Activated naive CD8-positive, alpha-beta T cell treated with anti-CD3 and anti-CD28 coated beads for 36 hours (primary cell): ENCODE data around the gene PSENEN. TPM values are rescaled to one million over a fixed set of nuclear protein-coding genes. Genes with fewer than 3 reads are reported as not detected.
A peak's percentile ranks its signal among the peaks of the same experiment; 100 is the strongest.
"Not testable (repeated sequence)": the region's sequence is repeated elsewhere in the genome, so short reads cannot be mapped to it uniquely, and the experiment has no call there.

Experiments used
- DNase-seq: peaks from one replicate; pipeline ENCODE4 v3.0.0; 2021
- H3K27ac Mint-ChIP-seq: one replicate; pipeline ENCODE4 v1.8.0; 2022; ENCODE audit warnings: mild to moderate bottlenecking, moderate library complexity, mixed read lengths
- H3K27me3 Mint-ChIP-seq: one replicate; pipeline ENCODE4 v1.8.0; 2022; ENCODE audit warnings: mild to moderate bottlenecking, mixed read lengths
- H3K36me3 Mint-ChIP-seq: one replicate; pipeline ENCODE4 v1.8.0; 2021; ENCODE audit warnings: mild to moderate bottlenecking, mixed read lengths
- H3K4me1 Mint-ChIP-seq: one replicate; pipeline ENCODE4 v1.8.0; 2021; ENCODE audit warnings: mixed read lengths
- H3K4me3 Mint-ChIP-seq: one replicate; pipeline ENCODE4 v1.8.0; 2022; ENCODE audit warnings: mild to moderate bottlenecking, moderate library complexity, mixed read lengths
- H3K9me3 Mint-ChIP-seq: one replicate; pipeline ENCODE4 v1.8.0; 2022; ENCODE audit warnings: mixed read lengths
- total RNA-seq, 2 experiments: library from RNA; stranded (reverse); gene quantifications; one replicate each; pipeline ENCODE4 v1.2.3, GENCODE V29; 2021

PSENEN gene
- total RNA-seq, 2 experiments from 2014 or later, result 38.5 to 41.6 TPM

DNA sequence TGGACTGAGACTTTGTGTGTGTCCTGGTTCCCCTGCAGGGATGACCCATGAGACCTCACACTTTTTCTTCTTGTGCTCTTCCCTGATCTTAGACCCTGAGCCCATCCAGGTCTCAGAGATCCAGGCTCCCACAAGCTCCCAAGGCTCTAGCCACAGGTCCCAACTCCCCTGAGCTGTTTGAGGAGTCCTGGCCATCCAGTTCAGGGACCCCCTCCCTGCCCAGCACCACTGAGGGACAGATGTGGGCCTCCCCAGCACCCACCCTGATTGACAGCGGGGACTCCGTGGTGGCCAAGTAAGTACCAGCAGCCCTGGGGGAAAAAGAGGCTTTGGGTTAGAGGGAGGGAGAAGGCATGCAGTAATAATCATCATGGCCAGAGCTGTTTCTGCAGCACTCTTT, 14.2 kb downstream of the PSENEN start:
- no peak for DNase-seq
- peaks cover 16% of the 10 kb centered on the region for H3K27me3 Mint-ChIP-seq
- peaks cover 21% of the 10 kb centered on the region for H3K4me1 Mint-ChIP-seq
- no peak overlapping the region for H3K27ac Mint-ChIP-seq
- H3K9me3 Mint-ChIP-seq, result no peaks in the 10 kb centered on the region
- H3K4me3 Mint-ChIP-seq, result peak overlapping the region; percentile 63
- peaks cover 26% of the 10 kb centered on the region for H3K36me3 Mint-ChIP-seq

DNA sequence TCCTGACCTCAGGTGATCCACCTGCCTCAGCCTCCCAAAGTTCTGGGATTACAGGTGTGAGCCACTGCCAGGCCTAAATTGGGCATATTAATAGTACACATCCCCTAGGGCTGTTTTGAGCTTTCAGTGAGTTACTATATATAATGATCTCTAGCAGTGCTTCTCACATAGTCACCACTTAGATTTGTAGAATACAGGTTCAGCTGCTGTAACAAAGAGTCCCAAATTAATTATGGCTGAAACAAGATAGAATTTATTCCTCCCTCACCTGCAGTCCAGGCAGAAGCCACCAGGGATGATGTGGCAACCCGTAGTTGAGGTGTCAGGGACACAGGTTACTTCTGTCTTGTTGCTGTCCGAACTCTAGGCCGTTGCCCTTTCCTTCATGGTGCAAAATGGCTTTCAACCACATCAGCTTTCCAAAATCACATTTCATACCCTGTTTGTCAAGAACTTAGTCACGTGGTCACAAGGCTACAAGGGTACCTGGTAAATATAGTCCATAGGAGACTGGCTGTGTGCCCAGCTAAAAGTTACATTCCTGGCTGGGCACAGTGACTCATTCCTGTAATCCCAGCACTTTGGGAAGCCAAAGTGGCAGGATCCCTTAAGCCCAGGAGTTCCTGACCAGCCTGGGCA, 15.4 kb downstream of the PSENEN start:
- no peak for DNase-seq
- Mint-ChIP-seq H3K9me3 (no peaks in the 10 kb centered on the region), H3K27ac (no peak overlapping the region), H3K4me1 (peaks cover 18% of the 10 kb centered on the region), H3K27me3 (peaks cover 10% of the 10 kb centered on the region), H3K36me3 (peaks cover 22% of the 10 kb centered on the region), H3K4me3 (no peak overlapping the region)

DNA sequence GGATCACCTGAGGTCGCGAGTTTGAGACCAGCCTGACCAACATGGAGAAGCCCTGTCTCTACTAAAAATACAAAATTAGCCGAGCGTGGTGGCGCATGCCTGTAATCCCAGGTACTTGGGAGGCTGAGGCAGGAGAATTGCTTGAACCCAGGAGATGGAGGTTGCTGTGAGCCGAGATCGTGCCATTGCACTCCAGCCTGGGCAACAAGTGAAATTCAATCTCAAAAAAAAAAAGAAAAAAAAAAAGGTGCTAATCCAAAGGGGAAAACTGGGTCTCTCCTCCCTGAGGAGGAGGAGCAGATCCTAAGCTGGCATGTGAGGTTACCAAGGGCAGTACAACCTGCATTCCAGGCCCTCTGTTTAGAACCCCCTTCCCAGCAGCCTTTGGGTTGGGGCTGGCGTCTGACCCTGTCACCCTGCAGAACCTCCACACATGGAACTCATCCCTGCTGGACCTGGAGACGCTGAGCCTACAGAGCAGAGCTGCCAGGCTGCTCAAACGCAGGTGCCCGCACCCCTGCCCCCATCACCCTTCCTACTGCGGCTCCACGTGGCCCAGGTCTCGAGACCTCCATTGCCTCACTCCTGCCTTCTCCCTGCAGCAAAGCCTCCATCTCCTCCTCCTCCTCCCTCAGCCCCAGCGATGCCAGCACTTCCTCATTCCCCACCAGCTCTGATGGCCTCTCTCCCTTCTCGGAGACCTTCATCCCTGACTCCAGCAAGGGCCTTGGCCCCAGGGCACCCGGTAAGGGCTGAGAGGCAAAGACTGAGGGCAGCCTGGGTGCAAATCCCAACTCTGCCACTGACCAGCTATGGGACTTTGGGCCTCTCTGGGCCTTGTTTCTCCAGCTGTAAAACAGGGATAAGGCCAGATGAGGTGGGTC, 19.2 kb downstream of the PSENEN start:
- no peak for DNase-seq

DNA sequence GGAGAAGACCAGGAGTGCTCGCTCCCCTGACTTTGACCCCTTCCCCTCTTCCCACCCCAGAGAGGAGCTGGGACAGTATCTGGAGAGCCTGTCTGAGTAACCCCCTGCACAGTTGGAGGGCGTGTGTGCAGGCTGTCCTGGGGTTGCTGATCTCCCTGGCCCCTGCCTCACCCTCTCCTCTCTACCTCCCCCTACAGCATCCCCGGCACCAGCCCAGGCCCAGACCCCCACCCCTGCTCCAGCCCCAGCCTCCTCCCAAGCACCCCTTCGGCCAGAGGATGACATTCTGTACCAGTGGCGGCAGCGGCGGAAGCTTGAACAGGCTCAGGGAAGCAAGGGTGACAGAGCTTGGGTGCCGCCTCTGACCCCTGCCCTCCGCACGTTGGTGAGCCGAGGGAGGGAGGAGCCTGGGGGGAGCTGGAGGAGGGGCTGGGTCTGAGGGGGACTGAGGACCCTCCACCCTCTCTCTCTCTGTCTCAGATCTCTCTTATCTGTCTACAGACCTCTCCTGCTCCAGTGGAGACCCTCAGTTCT, 21.2 kb downstream of the PSENEN start:
- H3K27me3 Mint-ChIP-seq, result no peaks in the 10 kb centered on the region
- no peaks in the 10 kb centered on the region for H3K4me1 Mint-ChIP-seq
- H3K36me3 Mint-ChIP-seq, result peaks cover 10% of the 10 kb centered on the region
- H3K27ac Mint-ChIP-seq, result no peak overlapping the region
- DNase-seq, result no peak
- H3K4me3 Mint-ChIP-seq, result no peak overlapping the region
- H3K9me3 Mint-ChIP-seq, result no peaks in the 10 kb centered on the region

More for the DNA sequence above, 19.2 kb downstream of the PSENEN start:
- no peaks in the 10 kb centered on the region for H3K27me3 Mint-ChIP-seq
- no peak overlapping the region for H3K4me3 Mint-ChIP-seq
- H3K4me1 Mint-ChIP-seq, result peaks cover 2% of the 10 kb centered on the region
- no peak overlapping the region for H3K27ac Mint-ChIP-seq
- no peaks in the 10 kb centered on the region for H3K9me3 Mint-ChIP-seq
- H3K36me3 Mint-ChIP-seq, result peaks cover 16% of the 10 kb centered on the region

DNA sequence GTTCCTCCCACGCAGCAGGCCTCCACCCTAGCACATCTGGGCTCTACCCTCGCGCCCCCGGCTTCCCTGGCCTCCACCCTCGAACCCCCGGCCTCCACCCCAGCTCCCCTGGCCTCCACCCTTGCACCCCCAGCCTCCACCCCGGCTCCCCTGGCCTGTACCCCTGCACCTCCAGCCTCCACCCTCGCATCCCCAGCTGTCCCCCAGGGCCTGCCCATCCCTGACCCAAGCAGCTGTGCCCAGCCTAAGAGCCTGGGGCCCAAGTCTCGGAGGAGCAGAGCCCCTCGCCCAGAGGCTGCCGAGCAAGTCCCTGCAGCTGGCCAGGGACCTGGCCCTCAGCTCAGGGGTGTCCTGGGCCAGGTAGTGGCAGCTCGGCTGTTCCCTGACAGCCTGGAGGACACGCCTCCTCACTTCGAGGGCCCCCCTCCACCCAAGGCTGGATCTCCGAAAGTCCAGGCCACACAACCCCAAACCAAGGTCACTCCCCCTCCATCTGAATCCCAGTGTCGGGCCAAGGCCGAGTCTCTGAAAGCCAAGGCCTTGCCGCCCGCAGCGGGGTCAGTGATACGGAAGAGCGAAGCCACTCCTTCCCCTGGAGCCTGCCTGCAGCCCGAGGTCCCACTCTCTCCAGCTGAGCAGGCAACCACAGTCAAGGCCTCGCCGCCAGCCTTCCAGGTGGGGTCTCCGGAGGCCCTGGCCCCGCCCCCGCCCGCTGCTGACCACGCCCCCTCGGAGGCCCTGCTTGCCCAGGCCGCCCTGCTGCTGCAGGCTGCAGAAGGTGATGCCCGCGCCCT, 22.0 kb downstream of the PSENEN start:
- Mint-ChIP-seq H3K36me3 (peaks cover 4% of the 10 kb centered on the region), H3K4me1 (no peaks in the 10 kb centered on the region), H3K27ac (no peak overlapping the region), H3K9me3 (no peaks in the 10 kb centered on the region), H3K27me3 (no peaks in the 10 kb centered on the region), H3K4me3 (no peak overlapping the region)
- DNase-seq, result no peak

DNA sequence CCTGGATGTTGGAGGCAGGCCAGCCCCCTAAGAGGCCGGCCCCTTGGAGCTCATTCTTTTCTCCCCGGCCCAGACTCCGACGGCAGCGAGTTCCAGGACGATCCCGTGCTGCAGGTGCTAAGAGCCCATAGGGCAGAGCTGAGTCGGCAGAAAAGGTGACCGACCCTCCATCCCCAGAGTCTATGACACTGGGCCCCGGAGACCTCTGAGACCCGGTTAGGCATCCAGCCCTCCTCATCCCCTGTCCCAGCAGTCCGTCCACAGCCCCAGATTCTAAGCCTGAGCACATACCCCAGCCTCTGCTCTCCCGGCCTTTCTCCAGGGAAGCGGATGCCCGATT, 22.6 kb downstream of the PSENEN start:
- Mint-ChIP-seq H3K27ac (no peak overlapping the region), H3K27me3 (no peaks in the 10 kb centered on the region), H3K36me3 (peaks cover 4% of the 10 kb centered on the region), H3K4me3 (no peak overlapping the region), H3K4me1 (no peaks in the 10 kb centered on the region), H3K9me3 (no peaks in the 10 kb centered on the region)
- no peak for DNase-seq

DNA sequence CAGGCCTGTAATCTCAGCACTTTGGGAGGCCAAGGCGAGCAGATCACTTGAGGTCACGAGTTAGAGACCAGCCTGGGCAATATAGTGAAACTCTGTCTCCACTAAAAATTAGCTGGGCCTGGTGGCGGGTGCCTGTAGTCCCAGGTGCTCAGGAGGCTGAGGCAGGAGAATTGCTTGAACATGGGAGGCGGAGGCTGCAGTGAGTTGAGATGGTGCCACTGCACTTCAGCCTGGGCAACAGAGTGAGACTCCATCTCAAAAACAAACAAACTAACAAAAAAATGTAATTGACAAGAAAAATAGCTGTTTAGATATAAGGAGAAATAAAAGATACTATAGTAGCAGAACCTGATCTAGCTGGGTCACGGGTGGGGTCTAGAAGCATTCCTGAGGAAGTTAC, 26.9 kb downstream of the PSENEN start:
- H3K9me3 Mint-ChIP-seq, H3K4me3 Mint-ChIP-seq, H3K27ac Mint-ChIP-seq, DNase-seq, H3K27me3 Mint-ChIP-seq, H3K36me3 Mint-ChIP-seq: not testable (repeated sequence)
- H3K4me1 Mint-ChIP-seq, result peaks cover 11% of the 10 kb centered on the region

DNA sequence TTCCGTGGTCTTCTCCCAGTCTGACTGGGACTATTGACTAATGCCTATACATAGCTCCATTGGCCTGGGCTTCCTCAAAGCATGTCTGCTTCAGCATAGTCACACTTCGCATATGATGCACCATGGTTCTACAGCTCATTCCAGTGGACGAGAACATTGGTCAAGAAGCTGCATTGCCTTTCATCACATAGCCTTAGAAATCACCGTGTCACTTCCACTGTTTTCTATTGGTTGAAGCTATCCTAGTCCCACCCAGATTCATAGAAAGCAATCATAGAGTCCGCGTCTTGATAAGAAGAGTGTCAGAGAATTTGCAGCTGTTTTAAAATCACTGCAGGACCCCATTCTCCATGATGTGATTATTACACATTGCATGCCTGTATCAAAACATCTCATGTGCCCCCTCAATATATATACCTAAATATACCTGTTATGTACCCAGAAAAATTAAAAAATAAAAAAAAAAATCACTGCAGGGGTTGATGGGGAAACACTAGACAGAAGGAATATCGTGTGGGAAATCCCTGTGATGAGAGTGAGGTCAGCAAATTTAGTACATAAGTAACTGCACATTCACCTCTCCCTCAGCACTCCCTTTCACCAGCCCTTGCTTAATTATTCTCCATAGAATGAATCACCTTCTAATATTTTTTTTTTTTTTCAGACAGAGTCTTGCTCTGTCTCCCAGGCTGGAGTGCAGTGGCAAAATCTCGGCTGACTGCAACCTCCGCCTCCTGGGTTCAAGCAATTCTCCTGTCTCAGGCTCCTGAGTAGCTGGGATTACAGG, 27.8 kb downstream of the PSENEN start:
- H3K36me3 Mint-ChIP-seq, result peaks cover 3% of the 10 kb centered on the region
- H3K4me1 Mint-ChIP-seq, result peaks cover 11% of the 10 kb centered on the region
- DNase-seq, result no peak
- H3K27me3 Mint-ChIP-seq, result no peaks in the 10 kb centered on the region
- H3K27ac Mint-ChIP-seq, result no peak overlapping the region
- H3K4me3 Mint-ChIP-seq, result no peak overlapping the region
- H3K9me3 Mint-ChIP-seq, result no peaks in the 10 kb centered on the region

DNA sequence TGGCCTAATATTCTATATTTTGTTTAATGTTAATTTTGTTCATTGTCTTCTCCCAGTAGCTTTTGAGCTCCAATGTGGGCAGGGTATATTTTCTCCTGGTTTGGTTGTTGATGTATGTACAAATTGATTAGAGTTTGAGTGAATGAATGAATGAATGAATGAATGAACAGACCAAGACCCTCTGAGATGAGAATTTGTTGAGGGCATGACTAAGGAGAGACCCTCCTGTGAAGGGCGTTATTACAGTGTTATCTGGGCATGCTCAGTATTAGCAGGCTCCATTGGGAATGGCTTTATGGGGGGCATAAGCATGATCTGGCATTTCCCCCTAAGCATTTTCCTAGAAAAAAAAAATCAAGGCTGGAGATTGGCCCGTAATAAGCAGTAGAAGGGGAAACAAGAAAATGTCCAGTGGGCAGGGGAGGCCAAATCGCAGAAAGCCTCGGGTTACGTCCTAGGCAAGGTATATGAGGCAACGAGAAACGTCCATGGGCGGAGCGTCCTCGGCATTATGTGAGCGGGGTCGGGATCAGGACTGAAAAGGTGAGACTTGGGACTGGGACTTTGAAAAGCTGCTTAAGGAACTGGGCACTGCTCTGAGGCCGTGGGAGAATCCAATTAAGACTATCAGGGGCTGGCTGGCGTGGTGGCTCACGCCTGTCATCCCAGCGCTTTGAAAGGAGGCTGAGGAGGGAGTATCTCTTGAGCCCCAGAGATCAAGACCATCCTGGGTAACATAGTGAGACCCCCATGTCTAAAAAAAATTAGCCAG, 29.0 kb downstream of the PSENEN start:
- Mint-ChIP-seq H3K4me1 (peaks cover 11% of the 10 kb centered on the region), H3K27me3 (no peaks in the 10 kb centered on the region), H3K36me3 (peaks cover 3% of the 10 kb centered on the region), H3K4me3 (peak overlapping the region; percentile 75), H3K27ac (no peak overlapping the region), H3K9me3 (no peaks in the 10 kb centered on the region)
- no peak for DNase-seq

DNA sequence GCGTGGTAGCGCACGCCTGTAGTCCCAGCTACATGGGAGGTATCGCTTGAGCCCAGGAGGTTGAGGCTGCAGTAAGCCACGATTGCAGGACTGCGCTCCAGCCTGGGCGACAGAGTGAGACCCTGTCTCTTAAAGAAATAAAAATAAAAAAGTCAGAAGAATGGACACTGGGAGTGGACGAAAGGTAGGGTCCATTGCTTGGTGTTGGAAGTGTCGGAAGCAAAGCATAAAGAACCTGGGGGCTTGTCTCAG, 29.5 kb downstream of the PSENEN start:
- Mint-ChIP-seq H3K4me1 (peaks cover 11% of the 10 kb centered on the region), H3K27me3 (no peaks in the 10 kb centered on the region), H3K36me3 (no peaks in the 10 kb centered on the region), H3K9me3 (no peaks in the 10 kb centered on the region), H3K27ac (no peak overlapping the region), H3K4me3 (peak overlapping the region; percentile 75)
- DNase-seq, result no peak

DNA sequence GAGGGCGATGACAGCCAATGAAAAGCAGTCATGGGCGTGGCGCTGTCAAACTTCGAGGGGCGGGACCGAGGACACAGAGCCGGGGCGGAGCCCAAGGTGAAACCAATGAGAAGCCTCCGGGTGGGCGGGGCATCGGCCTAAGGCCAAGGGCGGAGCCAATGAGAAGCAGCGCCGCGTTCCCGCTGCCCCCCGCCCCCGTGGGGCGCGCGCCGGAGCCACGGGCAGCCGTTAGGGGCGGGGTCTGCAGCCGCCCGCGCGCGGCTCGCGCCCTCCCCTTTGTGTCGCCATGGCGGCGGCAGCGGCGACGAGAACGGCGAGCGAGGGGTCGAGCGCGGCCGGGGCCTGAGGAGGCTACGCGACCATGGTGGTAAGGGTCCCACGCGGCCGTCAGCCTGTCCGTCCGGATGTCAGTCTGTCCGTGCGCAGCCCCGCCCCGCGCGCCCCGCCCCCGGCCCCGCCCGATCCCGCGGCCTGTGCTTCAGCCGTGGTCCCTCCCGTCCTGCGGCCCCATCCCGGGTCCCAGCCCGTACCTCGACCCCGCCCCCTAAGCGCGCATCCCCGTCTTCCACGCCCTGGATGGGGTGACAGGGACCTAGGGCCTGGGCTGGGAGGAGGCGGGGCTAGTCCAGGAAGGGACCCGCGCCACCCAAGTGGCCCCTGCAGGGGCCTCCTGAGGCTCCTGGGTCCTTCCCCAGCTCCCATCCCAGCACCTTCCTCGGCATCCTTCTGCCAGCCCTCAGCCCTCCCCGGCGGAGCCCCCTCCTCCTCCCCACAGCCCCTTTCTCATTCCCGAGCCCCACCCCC, 30.0 kb downstream of the PSENEN start, which contains the start of gene ARHGAP33:
Gene ARHGAP33, plus strand, starts transcription at position 267 of the 804 bp plus-strand sequence. Its CDS starts 95 bp downstream, at position 362.
- Mint-ChIP-seq H3K4me1 (peaks cover 11% of the 10 kb centered on the region), H3K27ac (no peak within 1 kb of the TSS), H3K27me3 (no peaks in the 10 kb centered on the region), H3K4me3 (peak within 1 kb of the TSS; percentile 82), H3K9me3 (no peaks in the 10 kb centered on the region), H3K36me3 (no peaks in the 10 kb centered on the region)
- peak; percentile 99 for DNase-seq

DNA sequence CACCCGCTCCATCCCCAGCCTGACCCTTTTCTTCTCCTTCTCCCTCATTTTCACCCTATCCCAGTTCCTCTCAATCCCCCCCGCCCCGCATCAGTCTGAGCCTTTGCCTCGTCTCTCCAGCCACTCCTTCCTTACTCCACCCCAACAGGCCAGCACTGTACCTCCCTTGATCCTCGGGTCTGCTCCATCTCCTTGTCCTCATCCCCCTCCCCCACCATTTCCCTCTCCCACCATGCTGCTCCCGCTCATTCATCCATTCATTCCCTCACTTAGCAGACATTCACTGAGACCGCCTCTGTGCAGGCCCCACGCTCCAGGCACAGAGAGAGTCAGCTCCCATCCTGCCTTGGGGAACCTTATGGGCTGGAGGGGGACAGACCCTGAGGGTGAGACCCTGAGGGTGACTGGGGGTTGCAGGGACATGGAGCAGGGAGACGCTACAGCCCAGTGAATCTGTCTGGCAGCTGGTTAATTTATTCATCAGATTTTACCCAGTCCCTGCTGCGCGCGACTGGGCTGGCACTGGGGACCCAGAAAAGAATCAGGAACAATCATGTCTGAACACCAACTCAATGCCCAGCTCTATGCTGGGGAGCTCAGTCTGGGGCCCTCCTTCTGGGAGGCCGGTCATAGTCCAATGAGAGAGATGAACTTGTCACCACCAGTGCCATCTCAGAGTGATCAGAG, 30.8 kb downstream of the PSENEN start:
- Mint-ChIP-seq H3K4me1 (peaks cover 11% of the 10 kb centered on the region), H3K27ac (no peak overlapping the region), H3K9me3 (no peaks in the 10 kb centered on the region), H3K36me3 (no peaks in the 10 kb centered on the region), H3K27me3 (no peaks in the 10 kb centered on the region), H3K4me3 (peak overlapping the region; percentile 82)
- DNase-seq, result no peak
